ENCODE results near the gene TBC1D7. TPM values are rescaled to one million over a fixed set of nuclear protein-coding genes. Genes with fewer than 3 reads are reported as not detected.

TBC1D7 gene
- total and polyA plus RNA-seq, 2 donors = 10.9 to 20.6 TPM

GRCh38 chr6:13256266-13257001 is 71.9 kb downstream of the TBC1D7 start:
- WGBS = 89% methylated on average over 2 of the region's 2 CpGs
- Histone ChIP-seq H3K4me1 (ENCODE audit: insufficient read depth) (no peaks in the 10 kb centered on the region), H3K36me3 (ENCODE audit: insufficient read depth) (no peaks in the 10 kb centered on the region), H3K4me3 (ENCODE audit: low read depth, low read length) (no peak overlapping the region), H3K27ac (ENCODE audit: low read depth) (no peak overlapping the region)
- no peak for DNase-seq (ENCODE audit: extremely low spot score)

Other genes with a start within 250 kb of the TBC1D7 start
- gene GFOD1, start 159.1 kb upstream of the TBC1D7 start, total RNA-seq = 13.7 TPM
- gene GFOD1, start 159.1 kb upstream of the TBC1D7 start, polyA plus RNA-seq = 9.8 TPM
- 16.4 TPM for gene SIRT5, start 246.1 kb upstream of the TBC1D7 start, total RNA-seq
- 7.2 TPM for gene SIRT5, start 246.1 kb upstream of the TBC1D7 start, polyA plus RNA-seq

Measured in urinary bladder (tissue), 4 donors.